ENCODE measurements around the gene FAM186B. TPM values are rescaled to one million over a fixed set of nuclear protein-coding genes. Genes with fewer than 3 reads are reported as not detected.

FAM186B gene
- total and polyA plus RNA-seq, 2 of the 13 experiments (the other 11 are each of a cell fraction or from before 2014, with no cell fraction given) = 0.07 to 0.20 TPM

DNA sequence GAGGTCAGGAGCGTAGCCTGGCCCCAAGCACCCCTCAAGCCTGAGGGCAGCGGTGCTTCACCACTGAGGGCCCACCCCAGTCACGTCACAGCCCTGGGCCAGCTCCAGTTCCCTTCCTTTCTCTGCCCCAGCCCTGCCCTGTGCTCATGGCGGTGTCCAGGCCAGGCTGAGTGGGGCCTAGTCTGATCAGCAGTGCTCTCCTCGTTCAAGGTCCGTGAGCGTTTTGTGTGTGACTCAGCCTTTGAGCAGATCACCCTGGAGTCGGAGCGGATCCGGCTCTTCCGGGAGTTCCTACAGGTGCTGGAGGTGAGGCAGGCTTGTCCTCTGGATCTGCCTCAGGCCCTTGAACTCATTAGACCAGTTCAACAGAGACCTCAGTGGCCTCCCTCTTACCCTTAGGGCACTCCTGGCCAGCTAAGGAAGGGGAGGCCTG lies 36.9 kb upstream of the FAM186B start (continued):
- TF ChIP-seq, protein P1, sequence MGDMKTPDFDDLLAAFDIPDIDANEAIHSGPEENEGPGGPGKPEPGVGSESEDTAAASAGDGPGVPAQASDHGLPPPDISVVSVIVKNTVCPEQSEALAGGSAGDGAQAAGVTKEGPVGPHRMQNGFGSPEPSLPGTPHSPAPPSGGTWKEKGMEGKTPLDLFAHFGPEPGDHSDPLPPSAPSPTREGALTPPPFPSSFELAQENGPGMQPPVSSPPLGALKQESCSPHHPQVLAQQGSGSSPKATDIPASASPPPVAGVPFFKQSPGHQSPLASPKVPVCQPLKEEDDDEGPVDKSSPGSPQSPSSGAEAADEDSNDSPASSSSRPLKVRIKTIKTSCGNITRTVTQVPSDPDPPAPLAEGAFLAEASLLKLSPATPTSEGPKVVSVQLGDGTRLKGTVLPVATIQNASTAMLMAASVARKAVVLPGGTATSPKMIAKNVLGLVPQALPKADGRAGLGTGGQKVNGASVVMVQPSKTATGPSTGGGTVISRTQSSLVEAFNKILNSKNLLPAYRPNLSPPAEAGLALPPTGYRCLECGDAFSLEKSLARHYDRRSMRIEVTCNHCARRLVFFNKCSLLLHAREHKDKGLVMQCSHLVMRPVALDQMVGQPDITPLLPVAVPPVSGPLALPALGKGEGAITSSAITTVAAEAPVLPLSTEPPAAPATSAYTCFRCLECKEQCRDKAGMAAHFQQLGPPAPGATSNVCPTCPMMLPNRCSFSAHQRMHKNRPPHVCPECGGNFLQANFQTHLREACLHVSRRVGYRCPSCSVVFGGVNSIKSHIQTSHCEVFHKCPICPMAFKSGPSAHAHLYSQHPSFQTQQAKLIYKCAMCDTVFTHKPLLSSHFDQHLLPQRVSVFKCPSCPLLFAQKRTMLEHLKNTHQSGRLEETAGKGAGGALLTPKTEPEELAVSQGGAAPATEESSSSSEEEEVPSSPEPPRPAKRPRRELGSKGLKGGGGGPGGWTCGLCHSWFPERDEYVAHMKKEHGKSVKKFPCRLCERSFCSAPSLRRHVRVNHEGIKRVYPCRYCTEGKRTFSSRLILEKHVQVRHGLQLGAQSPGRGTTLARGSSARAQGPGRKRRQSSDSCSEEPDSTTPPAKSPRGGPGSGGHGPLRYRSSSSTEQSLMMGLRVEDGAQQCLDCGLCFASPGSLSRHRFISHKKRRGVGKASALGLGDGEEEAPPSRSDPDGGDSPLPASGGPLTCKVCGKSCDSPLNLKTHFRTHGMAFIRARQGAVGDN (CRISPR knock-in tag; IDR thresholded peaks at IDR 0.05) = peak; percentile 100
- TF ChIP-seq TBL1XR1 (IDR thresholded peaks at IDR 0.05; ENCODE audit: borderline replicate concordance, low read length, partially characterized antibody) (no peak), SOX6 (IDR thresholded peaks at IDR 0.05) (no peak), SOX6 (CRISPR knock-in tag; IDR thresholded peaks at IDR 0.05) (peak; percentile 44; the same call in 1 of the 2 replicates), ZNF670 (CRISPR knock-in tag; IDR thresholded peaks at IDR 0.05; ENCODE audit: borderline replicate concordance) (no peak), ZNF564 (CRISPR knock-in tag; IDR thresholded peaks at IDR 0.05) (no peak), ZNF430 (CRISPR knock-in tag; IDR thresholded peaks at IDR 0.05) (no peak), SYNCRIP (IDR thresholded peaks at IDR 0.05; ENCODE audit: insufficient read depth, low read depth, low read length) (no peak), DPF2 (CRISPR knock-in tag; IDR thresholded peaks at IDR 0.05; ENCODE audit: borderline replicate concordance, low read depth) (peak; percentile 58; the same call in 1 of the 2 replicates), HNRNPUL1 (IDR thresholded peaks at IDR 0.05; ENCODE audit: low read depth, low read length) (no peak), ZNF549 (CRISPR knock-in tag; IDR thresholded peaks at IDR 0.05) (no peak), ZNF569 (CRISPR knock-in tag; IDR thresholded peaks at IDR 0.05; ENCODE audit: borderline replicate concordance) (no peak), ZZZ3 (CRISPR knock-in tag; IDR thresholded peaks at IDR 0.05; ENCODE audit: borderline replicate concordance) (peak; percentile 32; the same call in 1 of the 2 replicates), ZFP41 (CRISPR knock-in tag; IDR thresholded peaks at IDR 0.05; ENCODE audit: borderline replicate concordance) (no peak), HDAC6 (IDR thresholded peaks at IDR 0.05; ENCODE audit: low read depth, low read length) (no peak), CC2D1A (CRISPR knock-in tag; IDR thresholded peaks at IDR 0.05) (no peak), TSC22D2 (CRISPR knock-in tag; IDR thresholded peaks at IDR 0.05; ENCODE audit: borderline replicate concordance) (no peak)
- TF ChIP-seq, protein P2, sequence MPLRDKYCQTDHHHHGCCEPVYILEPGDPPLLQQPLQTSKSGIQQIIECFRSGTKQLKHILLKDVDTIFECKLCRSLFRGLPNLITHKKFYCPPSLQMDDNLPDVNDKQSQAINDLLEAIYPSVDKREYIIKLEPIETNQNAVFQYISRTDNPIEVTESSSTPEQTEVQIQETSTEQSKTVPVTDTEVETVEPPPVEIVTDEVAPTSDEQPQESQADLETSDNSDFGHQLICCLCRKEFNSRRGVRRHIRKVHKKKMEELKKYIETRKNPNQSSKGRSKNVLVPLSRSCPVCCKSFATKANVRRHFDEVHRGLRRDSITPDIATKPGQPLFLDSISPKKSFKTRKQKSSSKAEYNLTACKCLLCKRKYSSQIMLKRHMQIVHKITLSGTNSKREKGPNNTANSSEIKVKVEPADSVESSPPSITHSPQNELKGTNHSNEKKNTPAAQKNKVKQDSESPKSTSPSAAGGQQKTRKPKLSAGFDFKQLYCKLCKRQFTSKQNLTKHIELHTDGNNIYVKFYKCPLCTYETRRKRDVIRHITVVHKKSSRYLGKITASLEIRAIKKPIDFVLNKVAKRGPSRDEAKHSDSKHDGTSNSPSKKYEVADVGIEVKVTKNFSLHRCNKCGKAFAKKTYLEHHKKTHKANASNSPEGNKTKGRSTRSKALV (CRISPR knock-in tag; IDR thresholded peaks at IDR 0.05) = no peak
- TF ChIP-seq, protein P3, sequence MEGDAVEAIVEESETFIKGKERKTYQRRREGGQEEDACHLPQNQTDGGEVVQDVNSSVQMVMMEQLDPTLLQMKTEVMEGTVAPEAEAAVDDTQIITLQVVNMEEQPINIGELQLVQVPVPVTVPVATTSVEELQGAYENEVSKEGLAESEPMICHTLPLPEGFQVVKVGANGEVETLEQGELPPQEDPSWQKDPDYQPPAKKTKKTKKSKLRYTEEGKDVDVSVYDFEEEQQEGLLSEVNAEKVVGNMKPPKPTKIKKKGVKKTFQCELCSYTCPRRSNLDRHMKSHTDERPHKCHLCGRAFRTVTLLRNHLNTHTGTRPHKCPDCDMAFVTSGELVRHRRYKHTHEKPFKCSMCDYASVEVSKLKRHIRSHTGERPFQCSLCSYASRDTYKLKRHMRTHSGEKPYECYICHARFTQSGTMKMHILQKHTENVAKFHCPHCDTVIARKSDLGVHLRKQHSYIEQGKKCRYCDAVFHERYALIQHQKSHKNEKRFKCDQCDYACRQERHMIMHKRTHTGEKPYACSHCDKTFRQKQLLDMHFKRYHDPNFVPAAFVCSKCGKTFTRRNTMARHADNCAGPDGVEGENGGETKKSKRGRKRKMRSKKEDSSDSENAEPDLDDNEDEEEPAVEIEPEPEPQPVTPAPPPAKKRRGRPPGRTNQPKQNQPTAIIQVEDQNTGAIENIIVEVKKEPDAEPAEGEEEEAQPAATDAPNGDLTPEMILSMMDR (CRISPR knock-in tag; IDR thresholded peaks at IDR 0.05) = peak; percentile 30
- TF ChIP-seq, protein P4, sequence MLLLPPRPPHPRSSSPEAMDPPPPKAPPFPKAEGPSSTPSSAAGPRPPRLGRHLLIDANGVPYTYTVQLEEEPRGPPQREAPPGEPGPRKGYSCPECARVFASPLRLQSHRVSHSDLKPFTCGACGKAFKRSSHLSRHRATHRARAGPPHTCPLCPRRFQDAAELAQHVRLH (CRISPR knock-in tag; IDR thresholded peaks at IDR 0.05; ENCODE audit: borderline replicate concordance, low read depth) = no peak
